HCT116 (cell line): ENCODE results near the gene DUXB.

Experiments
- CEBPB ChIP-seq: IDR thresholded peaks from 2 replicates; pipeline ENCODE4 v1.6.1; 2012; ENCODE audit warnings: low read depth
- CTCF ChIP-seq, 3 experiments: fragments of 200-600 bp in 1 of 3; sonication (generic) in 1 of 3; IDR thresholded peaks in 2 of 3; conservative IDR thresholded peaks in 1 of 3; 2 replicates each; pipeline ENCODE4 v1.5.1; 2012 to 2017; ENCODE audit warnings: low read depth in 2 of 3, low read length in 2 of 3, antibody characterized with exemption in 1 of 3, borderline replicate concordance in 1 of 3, control low read depth in 1 of 3, mild to moderate bottlenecking in 1 of 3, mixed read lengths in 1 of 3, mixed run types in 1 of 3, moderate library complexity in 1 of 3; ENCODE audit not compliant: insufficient read depth in 1 of 3
- EZH2phosphoT487 ChIP-seq: fragments of 200-600 bp; IDR thresholded peaks from 2 replicates; pipeline ENCODE4 v1.6.1; 2018; ENCODE audit warnings: antibody characterized with exemption, borderline replicate concordance
- POLR2A ChIP-seq: IDR thresholded peaks from 2 replicates; pipeline ENCODE4 v1.7.0; 2011; ENCODE audit warnings: borderline replicate concordance; ENCODE audit not compliant: insufficient read depth, insufficient read length; ENCODE audit errors: extremely low read depth
- POLR2AphosphoS5 ChIP-seq: IDR thresholded peaks from 2 replicates; pipeline ENCODE4 v1.6.1; 2011; ENCODE audit warnings: mild to moderate bottlenecking, low read depth, low read length, moderate library complexity
- TCF7L2 ChIP-seq: IDR thresholded peaks from 2 replicates; pipeline ENCODE4 v1.7.0; 2011; ENCODE audit warnings: borderline replicate concordance, inconsistent platforms; ENCODE audit not compliant: insufficient read depth, insufficient read length; ENCODE audit errors: extremely low read depth
- YY1 ChIP-seq: IDR thresholded peaks from 2 replicates; pipeline ENCODE4 v1.6.1; 2011; ENCODE audit warnings: low read length, low read depth, moderate library complexity, mild to moderate bottlenecking; ENCODE audit not compliant: insufficient replicate concordance; ENCODE audit errors: extremely low read depth
- TF ChIP-seq, protein P1 (sequence below): IDR thresholded peaks from 2 replicates; pipeline ENCODE4 v1.6.1; 2012; ENCODE audit warnings: low read depth
- TF ChIP-seq, protein P2 (sequence below): IDR thresholded peaks from 2 replicates; pipeline ENCODE4 v1.6.1; 2012

- TF ChIP-seq CTCF (IDR thresholded peaks at IDR 0.05 in 2 of 3, conservative IDR thresholded peaks at IDR 0.05 in 1 of 3; ENCODE audit: borderline replicate concordance in 1 of 3, insufficient read depth in 1 of 3, low read depth in 2 of 3, low read length in 2 of 3) (no peak), TCF7L2 (no peak), POLR2A (no peak), YY1 (no peak), POLR2AphosphoS5 (no peak), EZH2phosphoT487 (no peak), CEBPB (no peak)
- TF ChIP-seq, protein P1, sequence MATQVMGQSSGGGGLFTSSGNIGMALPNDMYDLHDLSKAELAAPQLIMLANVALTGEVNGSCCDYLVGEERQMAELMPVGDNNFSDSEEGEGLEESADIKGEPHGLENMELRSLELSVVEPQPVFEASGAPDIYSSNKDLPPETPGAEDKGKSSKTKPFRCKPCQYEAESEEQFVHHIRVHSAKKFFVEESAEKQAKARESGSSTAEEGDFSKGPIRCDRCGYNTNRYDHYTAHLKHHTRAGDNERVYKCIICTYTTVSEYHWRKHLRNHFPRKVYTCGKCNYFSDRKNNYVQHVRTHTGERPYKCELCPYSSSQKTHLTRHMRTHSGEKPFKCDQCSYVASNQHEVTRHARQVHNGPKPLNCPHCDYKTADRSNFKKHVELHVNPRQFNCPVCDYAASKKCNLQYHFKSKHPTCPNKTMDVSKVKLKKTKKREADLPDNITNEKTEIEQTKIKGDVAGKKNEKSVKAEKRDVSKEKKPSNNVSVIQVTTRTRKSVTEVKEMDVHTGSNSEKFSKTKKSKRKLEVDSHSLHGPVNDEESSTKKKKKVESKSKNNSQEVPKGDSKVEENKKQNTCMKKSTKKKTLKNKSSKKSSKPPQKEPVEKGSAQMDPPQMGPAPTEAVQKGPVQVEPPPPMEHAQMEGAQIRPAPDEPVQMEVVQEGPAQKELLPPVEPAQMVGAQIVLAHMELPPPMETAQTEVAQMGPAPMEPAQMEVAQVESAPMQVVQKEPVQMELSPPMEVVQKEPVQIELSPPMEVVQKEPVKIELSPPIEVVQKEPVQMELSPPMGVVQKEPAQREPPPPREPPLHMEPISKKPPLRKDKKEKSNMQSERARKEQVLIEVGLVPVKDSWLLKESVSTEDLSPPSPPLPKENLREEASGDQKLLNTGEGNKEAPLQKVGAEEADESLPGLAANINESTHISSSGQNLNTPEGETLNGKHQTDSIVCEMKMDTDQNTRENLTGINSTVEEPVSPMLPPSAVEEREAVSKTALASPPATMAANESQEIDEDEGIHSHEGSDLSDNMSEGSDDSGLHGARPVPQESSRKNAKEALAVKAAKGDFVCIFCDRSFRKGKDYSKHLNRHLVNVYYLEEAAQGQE: no peak
- TF ChIP-seq, protein P2, sequence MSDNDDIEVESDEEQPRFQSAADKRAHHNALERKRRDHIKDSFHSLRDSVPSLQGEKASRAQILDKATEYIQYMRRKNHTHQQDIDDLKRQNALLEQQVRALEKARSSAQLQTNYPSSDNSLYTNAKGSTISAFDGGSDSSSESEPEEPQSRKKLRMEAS: no peak
Observed at GRCh38 chr16:75647112-75647491, 54.2 kb downstream of the DUXB start.
